Stimulated activated CD8-positive, alpha-beta memory T cell treated with anti-CD3 and anti-CD28 coated beads, Interleukin-2, amount 100 ng/mL, for 48 hours (primary cell): ENCODE data around the gene MOCOS.

ENCODE experiments used
- DNase-seq, 2 donors: peaks; one replicate each; pipeline ENCODE4 v3.0.0-alpha.2; 2020; ENCODE audit warnings: low read depth in 2 of 2

Gene MOCOS

DNA sequence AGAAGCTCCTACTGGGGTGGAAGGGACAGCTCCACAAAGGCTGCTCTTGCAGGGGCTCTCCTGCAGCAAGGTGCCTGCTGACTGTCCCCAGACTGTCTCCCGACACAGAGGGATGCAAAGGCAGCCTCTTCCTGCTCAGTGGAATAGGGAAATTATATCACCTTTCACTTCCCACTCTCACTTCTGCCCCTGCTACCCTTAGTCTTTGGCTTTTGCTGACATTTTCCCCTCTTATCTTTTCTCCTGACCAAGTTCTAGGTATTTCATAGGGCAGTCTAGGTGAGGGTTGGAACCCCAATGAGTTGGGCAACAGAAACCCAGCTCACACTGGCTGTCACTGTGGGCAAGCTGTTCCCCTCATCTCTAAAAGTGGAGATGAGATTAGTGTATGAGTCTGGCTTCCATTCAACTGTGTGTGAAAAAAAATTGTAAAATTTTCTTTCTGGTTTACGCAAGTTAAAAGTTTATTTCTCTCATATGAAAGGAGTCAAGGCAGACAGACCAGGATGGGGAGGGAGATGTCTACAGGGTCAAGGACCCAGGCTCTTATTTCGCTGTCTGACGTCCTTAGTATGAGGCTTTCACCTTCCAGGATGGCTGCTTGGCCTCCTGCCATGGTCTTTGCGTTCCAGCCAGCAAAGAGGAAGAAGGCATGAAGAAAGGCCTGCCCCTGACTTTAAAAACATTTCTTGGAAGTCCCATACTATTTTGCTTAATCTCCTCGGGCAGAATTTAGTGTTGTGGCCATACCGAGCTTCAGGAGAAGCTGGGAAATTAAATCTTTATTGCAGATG, 7.5 kb upstream of the MOCOS start:
- DNase-seq: no peak

DNA sequence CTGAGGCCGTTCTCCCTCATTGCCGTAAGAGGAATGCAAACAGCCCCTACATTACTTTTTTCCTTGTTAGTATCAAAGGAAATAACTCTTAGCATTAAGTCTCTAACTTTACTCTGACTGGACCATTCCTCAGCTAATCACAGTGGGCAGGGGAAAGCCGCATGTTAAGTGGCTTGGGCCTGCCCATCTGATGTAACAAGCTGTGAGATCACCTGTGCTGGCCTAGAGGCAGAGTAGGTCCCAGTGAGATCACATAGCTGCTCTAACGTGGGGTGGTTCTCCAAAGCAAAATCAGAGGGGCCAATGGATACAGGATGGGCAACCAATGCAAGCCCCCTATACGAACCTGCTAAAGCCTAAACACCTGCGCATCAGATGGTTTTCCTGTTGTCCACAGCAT, 5.9 kb upstream of the MOCOS start:
- DNase-seq: no peak

- DNase-seq: no peak
Observed at GRCh38 chr18:36181898-36182506, 5.3 kb upstream of the MOCOS start.

DNA sequence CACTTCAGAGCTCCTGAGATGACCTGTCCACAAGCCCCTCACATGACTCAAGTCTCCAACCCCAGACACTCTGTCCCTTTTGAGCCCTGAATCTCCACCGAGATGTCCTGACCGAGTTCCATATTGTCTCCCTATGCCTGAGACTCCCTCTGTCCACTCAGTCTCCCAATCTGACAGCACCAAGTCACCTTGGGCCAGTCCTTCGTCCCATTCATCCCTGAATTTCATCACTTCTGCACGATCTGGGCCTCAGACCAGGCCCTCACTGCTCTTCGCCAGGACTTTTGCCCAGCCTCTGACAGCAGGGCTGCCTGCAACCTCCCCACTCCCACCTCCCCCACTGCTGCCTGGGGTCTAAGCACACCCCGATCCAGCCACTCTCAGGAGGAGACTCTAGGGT, 4.3 kb upstream of the MOCOS start:
- no peak for DNase-seq

- no peak for DNase-seq
Observed at GRCh38 chr18:36183987-36184386, 3.3 kb upstream of the MOCOS start.

GRCh38 chr18:36185157-36185556, 2.1 kb upstream of the MOCOS start:
- DNase-seq: no peak

- no peak for DNase-seq
Observed at GRCh38 chr18:36185901-36186460, 1.3 kb upstream of the MOCOS start.

DNA sequence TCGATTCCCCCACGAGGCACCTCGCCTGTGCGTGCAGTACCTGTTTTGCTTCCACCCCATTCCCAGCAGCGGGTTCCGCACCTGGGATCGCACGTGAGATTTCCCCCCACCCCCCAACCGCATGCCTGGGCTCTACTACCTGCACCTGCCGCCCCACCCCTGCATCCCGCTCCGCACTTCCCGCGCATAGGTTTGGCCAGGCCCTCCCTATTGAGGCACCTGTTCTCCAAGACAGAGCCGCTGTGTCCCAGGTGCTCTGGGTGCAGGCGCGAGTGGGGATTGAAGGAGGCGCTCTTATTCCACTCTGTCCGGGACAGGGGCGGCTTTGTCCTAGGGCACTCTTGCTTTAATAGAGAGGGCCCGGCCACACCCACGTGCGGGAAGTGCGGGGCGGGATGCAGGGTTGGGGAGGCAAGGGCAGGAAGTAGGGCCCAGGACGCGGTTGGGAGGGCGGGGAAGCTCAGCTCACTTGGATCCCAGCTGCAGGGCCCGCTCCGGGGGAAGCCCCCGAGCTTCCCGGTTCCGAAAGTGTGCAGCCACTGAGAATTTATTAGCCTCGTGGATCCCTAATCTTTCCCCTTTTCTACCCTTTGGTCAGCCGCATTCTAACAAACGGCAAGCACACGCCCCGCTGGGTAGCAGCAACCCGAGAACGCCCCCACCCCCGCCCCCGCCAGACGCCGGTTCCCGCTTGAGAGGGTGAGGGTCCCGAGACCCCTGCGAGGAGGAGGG, 670 bp upstream of the MOCOS start:
- no peak for DNase-seq

- DNase-seq: no peak
Observed at GRCh38 chr18:36187826-36188721, 777 bp downstream of the MOCOS start.

- DNase-seq: no peak
Observed at GRCh38 chr18:36188916-36189315, 1.6 kb downstream of the MOCOS start.

DNA sequence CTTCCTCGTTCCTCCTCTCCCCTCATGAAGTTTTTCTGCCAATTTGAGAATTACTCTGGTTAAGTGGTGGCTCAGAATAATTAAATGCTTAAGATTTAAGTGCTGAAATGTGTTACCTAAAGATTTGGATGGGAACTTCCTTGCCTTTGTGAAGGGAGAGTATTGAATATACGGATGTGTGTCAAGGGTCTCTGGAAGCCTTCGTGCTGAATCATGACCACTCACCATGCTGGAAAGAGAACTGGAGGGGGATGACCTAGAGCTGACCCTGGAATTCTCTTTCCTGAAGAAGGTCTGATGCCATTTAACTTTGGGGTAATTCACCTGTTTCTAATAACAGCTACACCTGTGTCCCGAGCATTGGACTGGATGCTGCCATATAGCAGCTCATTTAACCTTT, 2.2 kb downstream of the MOCOS start:
- no peak for DNase-seq

GRCh38 chr18:36191286-36191685, 4.0 kb downstream of the MOCOS start:
- no peak for DNase-seq

- DNase-seq: no peak
Observed at GRCh38 chr18:36191711-36192110, 4.4 kb downstream of the MOCOS start.

GRCh38 chr18:36194600-36195315, 7.5 kb downstream of the MOCOS start:
- DNase-seq: no peak

- DNase-seq: no peak
Observed at GRCh38 chr18:36195427-36196122, 8.3 kb downstream of the MOCOS start.

- DNase-seq: no peak
Observed at GRCh38 chr18:36196238-36196995, 9.1 kb downstream of the MOCOS start.

DNA sequence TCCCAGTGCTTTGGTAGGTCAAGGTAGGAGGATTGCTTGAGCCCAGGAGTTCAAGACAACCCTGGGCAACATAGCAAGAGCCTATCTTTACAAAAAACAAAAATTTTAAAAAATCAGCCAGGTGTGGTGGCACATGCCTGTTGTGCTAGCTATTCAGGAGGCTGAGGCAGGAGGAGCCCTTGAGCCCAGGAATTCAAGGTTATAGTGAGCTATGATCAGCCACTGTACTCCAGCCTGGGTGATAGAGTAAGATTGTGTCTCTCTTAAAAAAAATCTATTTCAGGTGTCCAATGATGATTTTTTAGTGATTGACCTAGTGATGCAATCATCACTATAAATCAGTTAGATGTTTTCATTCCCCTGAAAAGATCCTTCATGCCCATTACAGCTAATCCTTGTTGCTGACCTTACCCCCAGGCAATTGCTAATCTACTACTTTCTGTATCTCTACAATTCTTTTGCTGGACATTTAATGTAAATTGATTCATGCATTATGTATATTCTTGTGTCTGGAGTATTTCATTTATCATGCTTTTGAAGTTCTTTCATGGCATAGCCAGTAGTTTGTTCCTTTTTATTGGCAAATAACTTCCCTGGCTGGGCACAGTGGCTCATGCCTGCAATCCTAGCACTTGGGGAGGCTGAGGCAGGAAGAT, 10.3 kb downstream of the MOCOS start:
- DNase-seq: no peak

GRCh38 chr18:36199691-36200295, 12.5 kb downstream of the MOCOS start:
- no peak for DNase-seq

DNA sequence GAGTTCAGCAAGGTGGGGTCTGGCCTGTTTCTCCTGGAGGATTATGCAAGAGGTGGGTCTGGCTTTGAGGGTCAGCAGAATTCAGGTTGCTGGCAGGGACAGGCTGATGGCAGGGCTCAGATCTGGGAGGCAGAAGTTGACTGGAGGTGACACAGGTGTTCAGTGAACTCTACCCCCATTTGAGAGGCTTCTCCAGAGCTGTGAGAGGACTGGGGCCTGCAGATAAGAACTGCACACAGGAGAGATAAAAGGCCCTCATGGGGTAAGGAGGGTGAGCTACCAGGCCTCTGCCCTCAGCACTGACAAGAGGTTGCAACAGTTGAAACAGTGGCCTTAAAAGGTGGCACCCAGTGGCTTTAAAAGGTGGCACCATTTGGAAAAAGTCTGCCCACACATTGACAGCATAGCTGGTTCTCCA, 13.1 kb downstream of the MOCOS start:
- no peak for DNase-seq
